SK-N-SH (cell line): ENCODE results near the gene HYAL3. TPM values are rescaled to one million over a fixed set of nuclear protein-coding genes. Genes with fewer than 3 reads are reported as not detected.

Experiments used
- CTCF ChIA-PET: fragments of 300-600, 350-600 bp; formaldehyde crosslinking; extraction: SDS; loops from one replicate; lab custom pipeline; 2021; lab: Yijun Ruan, JAX
- POLR2A ChIA-PET: fragments of 350-600 bp; sonication (Branson Sonifier 250); formaldehyde crosslinking; extraction: SDS; loops from one replicate; lab custom pipeline; 2020; ENCODE audit warnings: antibody characterized with exemption, inconsistent platforms; lab: Yijun Ruan, JAX
- DNase-seq: peaks from one replicate; pipeline ENCODE4 v3.0.0; 2012
- H2AFZ ChIP-seq: fragments of 200-600 bp; sonication (generic); 2 replicates; pipeline ENCODE4 v1.8.1; 2016; ENCODE audit warnings: antibody characterized with exemption, mild to moderate bottlenecking, low read depth
- H3F3A ChIP-seq: fragments of 200-600 bp; sonication (generic); replicated peaks from 2 replicates; pipeline ENCODE3; 2016; ENCODE audit warnings: antibody characterized with exemption, mild to moderate bottlenecking; ENCODE audit not compliant: insufficient read depth
- H3K27ac ChIP-seq, 2 experiments: fragments of 200-500 bp in 1 of 2; fragments of 200-600 bp in 1 of 2; sonication (Bioruptor generic) in 1 of 2; sonication (generic), shearing (Covaris generic) in 1 of 2; 2 replicates each; pipeline versions ENCODE4 v1.5.1 to v1.6.1; 2014 to 2016; ENCODE audit warnings: low read depth in 2 of 2, inconsistent platforms in 1 of 2, low read length in 1 of 2, mild to moderate bottlenecking in 1 of 2, mixed read lengths in 1 of 2
- H3K27me3 ChIP-seq: fragments of 200-600 bp; sonication (generic), shearing (Covaris generic); 2 replicates; pipeline ENCODE4 v1.6.1; 2016; ENCODE audit warnings: mixed run types; ENCODE audit not compliant: insufficient read depth
- H3K36me3 ChIP-seq, 2 experiments: fragments of 200-500 bp in 1 of 2; fragments of 200-600 bp in 1 of 2; sonication (Bioruptor generic) in 1 of 2; sonication (generic) in 1 of 2; replicated peaks in 1 of 2; 2 replicates each; pipeline versions ENCODE3 to v1.5.1; 2014 to 2016; ENCODE audit warnings: low read length in 1 of 2, mild to moderate bottlenecking in 1 of 2; ENCODE audit not compliant: insufficient read depth in 2 of 2, control insufficient read depth in 1 of 2
- H3K4me1 ChIP-seq, 2 experiments: fragments of 200-500 bp in 1 of 2; fragments of 200-600 bp in 1 of 2; sonication (Bioruptor generic) in 1 of 2; sonication (generic), shearing (Covaris generic) in 1 of 2; 2 replicates each; pipeline versions ENCODE4 v1.5.1 to v1.6.1; 2014 to 2016; ENCODE audit warnings: low read depth in 1 of 2, low read length in 1 of 2, mixed run types in 1 of 2; ENCODE audit not compliant: insufficient read depth in 2 of 2, control insufficient read depth in 1 of 2
- H3K4me2 ChIP-seq: fragments of 200-600 bp; sonication (generic), shearing (Covaris generic); 2 replicates; pipeline ENCODE4 v1.6.1; 2017; ENCODE audit warnings: mixed run types
- H3K4me3 ChIP-seq, 2 experiments: fragments of 200-500 bp in 1 of 2; fragments of 200-600 bp in 1 of 2; sonication (Bioruptor generic) in 1 of 2; sonication (generic), shearing (Covaris generic) in 1 of 2; 2 replicates each; pipeline versions ENCODE4 v1.5.1 to v1.8.1; 2014 to 2016; ENCODE audit warnings: low read depth in 2 of 2, inconsistent platforms in 1 of 2, low read length in 1 of 2, mild to moderate bottlenecking in 1 of 2, mixed read lengths in 1 of 2, moderate library complexity in 1 of 2
- H3K79me2 ChIP-seq: fragments of 200-600 bp; sonication (generic); 2 replicates; pipeline ENCODE4 v1.8.1; 2017; ENCODE audit warnings: mild to moderate bottlenecking; ENCODE audit not compliant: insufficient read depth
- H3K9ac ChIP-seq: fragments of 200-600 bp; sonication (generic); 2 replicates; pipeline ENCODE4 v1.6.1; 2017; ENCODE audit warnings: mixed run types
- H3K9me2 ChIP-seq: fragments of 200-600 bp; sonication (generic); 2 replicates; pipeline ENCODE4 v1.6.1; 2017; ENCODE audit warnings: mixed run types
- H3K9me3 ChIP-seq: fragments of 200-600 bp; sonication (generic); 2 replicates; pipeline ENCODE4 v1.6.1; 2017; ENCODE audit warnings: mixed run types, mild to moderate bottlenecking, moderate library complexity
- H4K20me1 ChIP-seq: fragments of 200-600 bp; sonication (generic); 2 replicates; pipeline ENCODE4 v1.6.1; 2017; ENCODE audit warnings: mild to moderate bottlenecking, mixed run types; ENCODE audit not compliant: insufficient read depth
- CHD2 ChIP-seq: fragments of 150-350 bp; IDR thresholded peaks from 2 replicates; pipeline ENCODE4 v1.6.1; 2018; ENCODE audit warnings: low read length; ENCODE audit not compliant: partially characterized antibody
- CTCF ChIP-seq: fragments of 200-600 bp; sonication (generic); IDR thresholded peaks from 2 replicates; pipeline ENCODE4 v1.6.1; 2017; ENCODE audit warnings: antibody characterized with exemption, mild to moderate bottlenecking, moderate library complexity
- EZH2phosphoT487 ChIP-seq: fragments of 200-600 bp; sonication (generic); IDR thresholded peaks from 2 replicates; pipeline ENCODE4 v1.6.1; 2017; ENCODE audit warnings: low read depth, mixed run types, mild to moderate bottlenecking, antibody characterized with exemption, moderate library complexity, borderline replicate concordance
- FOXJ3 ChIP-seq: sonication (generic); formaldehyde crosslinking; IDR thresholded peaks from 2 replicates; pipeline ENCODE4 v1.5.1; 2020; ENCODE audit warnings: mild to moderate bottlenecking, missing genetic modification reagents
- GABPA ChIP-seq: IDR thresholded peaks from 2 replicates; pipeline ENCODE4 v1.4.0; 2012; ENCODE audit warnings: low read depth, mild to moderate bottlenecking
- IRF3 ChIP-seq: fragments of 150-350 bp; IDR thresholded peaks from 2 replicates; pipeline ENCODE4 v1.6.1; 2016; ENCODE audit warnings: mild to moderate bottlenecking, low read depth, low read length
- MEF2A ChIP-seq: IDR thresholded peaks from 2 replicates; pipeline ENCODE4 v1.4.0; 2012; ENCODE audit warnings: low read depth, borderline replicate concordance
- NFIC ChIP-seq: IDR thresholded peaks from 2 replicates; pipeline ENCODE4 v1.4.0; 2012; ENCODE audit warnings: borderline replicate concordance
- NRF1 ChIP-seq: IDR thresholded peaks from 2 replicates; pipeline ENCODE4 v1.6.1; 2012; ENCODE audit warnings: low read depth, mild to moderate bottlenecking, low read length
- RAD21 ChIP-seq: IDR thresholded peaks from 2 replicates; pipeline ENCODE4 v1.6.1; 2012; ENCODE audit warnings: mild to moderate bottlenecking, low read length
- RXRA ChIP-seq: IDR thresholded peaks from 2 replicates; pipeline ENCODE4 v1.4.0; 2012; ENCODE audit warnings: low read depth, mild to moderate bottlenecking, borderline replicate concordance
- SIN3A ChIP-seq: IDR thresholded peaks from 2 replicates; pipeline ENCODE4 v1.6.1; 2012; ENCODE audit warnings: low read depth, mild to moderate bottlenecking, low read length, moderate library complexity, borderline replicate concordance
- SMC3 ChIP-seq: IDR thresholded peaks from 2 replicates; pipeline ENCODE4 v1.6.1; 2012; ENCODE audit warnings: low read depth, low read length, improper control_type of control experiment
- TAF1 ChIP-seq: IDR thresholded peaks from 2 replicates; pipeline ENCODE4 v1.6.1; 2012; ENCODE audit warnings: low read depth, mild to moderate bottlenecking, low read length, moderate library complexity, borderline replicate concordance
- TEAD4 ChIP-seq: IDR thresholded peaks from 2 replicates; pipeline ENCODE4 v1.4.0; 2012; ENCODE audit warnings: mild to moderate bottlenecking, borderline replicate concordance; ENCODE audit not compliant: insufficient read depth
- WGBS: methylation state at CpG from one replicate; pipeline ENCODE4 v1.1.6; 2017; ENCODE audit warnings: low lambda C conversion rate; 5-methylcytosine and 5-hydroxymethylcytosine counted together
- polyA plus RNA-seq, 3 experiments: library from polyadenylated mRNA; depleted of rRNA; stranded (reverse); fragments of >200 nt; gene quantifications; 2 replicates each; pipeline ENCODE4 v1.2.3, GENCODE V29; 2012
- TF ChIP-seq, protein P1 (sequence below): IDR thresholded peaks from 2 replicates; pipeline ENCODE4; 2012

HYAL3 gene
- polyA plus RNA-seq, 1 of the 3 experiments (the other 2 are of a cell fraction), result 7.8 TPM

DNA sequence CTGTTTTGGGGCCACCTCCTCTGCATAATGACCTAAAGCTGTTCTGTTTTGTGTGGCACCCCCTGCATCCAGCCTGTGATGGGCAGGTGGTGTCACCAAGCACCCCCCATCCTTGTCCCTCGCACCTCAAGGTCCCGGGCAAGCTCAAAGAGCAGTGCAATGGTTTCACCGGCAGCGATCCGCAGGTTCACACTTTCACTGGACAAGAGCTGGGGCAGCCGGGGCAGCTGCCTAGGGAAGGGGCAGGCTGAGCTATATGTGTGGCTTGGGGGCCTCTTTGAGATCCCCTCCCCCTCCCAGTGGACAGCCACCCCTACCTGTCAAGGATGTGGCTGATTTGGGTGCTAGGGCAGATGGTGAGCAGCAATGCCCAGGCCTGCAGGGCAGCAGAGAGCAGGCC, 10.1 kb downstream of the HYAL3 start:
- H3K9me2 ChIP-seq, result no peaks in the 10 kb centered on the region
- no peaks in the 10 kb centered on the region for H3F3A ChIP-seq
- peaks cover 3 to 29% of the 10 kb centered on the region in 2 experiments for H3K36me3 ChIP-seq
- H3K4me3 ChIP-seq, result no peak overlapping the region
- 98% methylated on average over 6 of the region's 6 CpGs for WGBS
- CTCF ChIA-PET, result interaction anchor here (0.8 to 1.6 kb wide), 7 partner anchors 10 to 100 kb away, joined by 3 to 10 read pairs (median 4); partner anchors contain the start of genes HYAL2, HYAL3 and NAA80
- H3K9me3 ChIP-seq, result no peaks in the 10 kb centered on the region
- no peak overlapping the region for H3K4me2 ChIP-seq
- no peaks in the 10 kb centered on the region for H3K27me3 ChIP-seq
- peaks cover 20% of the 10 kb centered on the region for H3K79me2 ChIP-seq
- no peak overlapping the region for H3K9ac ChIP-seq
- no peak for DNase-seq
- TF ChIP-seq SIN3A, result no peak
- no peak for TF ChIP-seq EZH2phosphoT487
- TF ChIP-seq RXRA, result no peak
- no peak for TF ChIP-seq SMC3
- TF ChIP-seq TEAD4, result no peak
- TF ChIP-seq, protein P1, sequence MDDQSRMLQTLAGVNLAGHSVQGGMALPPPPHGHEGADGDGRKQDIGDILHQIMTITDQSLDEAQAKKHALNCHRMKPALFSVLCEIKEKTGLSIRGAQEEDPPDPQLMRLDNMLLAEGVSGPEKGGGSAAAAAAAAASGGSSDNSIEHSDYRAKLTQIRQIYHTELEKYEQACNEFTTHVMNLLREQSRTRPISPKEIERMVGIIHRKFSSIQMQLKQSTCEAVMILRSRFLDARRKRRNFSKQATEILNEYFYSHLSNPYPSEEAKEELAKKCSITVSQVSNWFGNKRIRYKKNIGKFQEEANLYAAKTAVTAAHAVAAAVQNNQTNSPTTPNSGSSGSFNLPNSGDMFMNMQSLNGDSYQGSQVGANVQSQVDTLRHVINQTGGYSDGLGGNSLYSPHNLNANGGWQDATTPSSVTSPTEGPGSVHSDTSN, result no peak
- TF ChIP-seq RAD21, result no peak
- no peak for TF ChIP-seq NRF1
- TF ChIP-seq CHD2, result no peak
- TF ChIP-seq CTCF, result no peak
- no peak for TF ChIP-seq TAF1
- no peak for TF ChIP-seq IRF3
- no peak for TF ChIP-seq NFIC
- TF ChIP-seq GABPA, result no peak
- no peak for TF ChIP-seq MEF2A
- no peak for TF ChIP-seq FOXJ3 (CRISPR knock-in tag)
- POLR2A ChIA-PET, result no interaction called here
- H3K27ac ChIP-seq, result no peak overlapping the region
- no peaks in the 10 kb centered on the region for H4K20me1 ChIP-seq
- peaks cover 3 to 16% of the 10 kb centered on the region in 2 experiments; a peak in 2 of 4 replicates for H3K4me1 ChIP-seq
- no peak overlapping the region for H2AFZ ChIP-seq
